Measurements from ENCODE around the gene PTPN4.
"Not testable (repeated sequence)": the region's sequence is repeated elsewhere in the genome, so short reads cannot be mapped to it uniquely, and the experiment has no call there.

PTPN4 gene

DNA sequence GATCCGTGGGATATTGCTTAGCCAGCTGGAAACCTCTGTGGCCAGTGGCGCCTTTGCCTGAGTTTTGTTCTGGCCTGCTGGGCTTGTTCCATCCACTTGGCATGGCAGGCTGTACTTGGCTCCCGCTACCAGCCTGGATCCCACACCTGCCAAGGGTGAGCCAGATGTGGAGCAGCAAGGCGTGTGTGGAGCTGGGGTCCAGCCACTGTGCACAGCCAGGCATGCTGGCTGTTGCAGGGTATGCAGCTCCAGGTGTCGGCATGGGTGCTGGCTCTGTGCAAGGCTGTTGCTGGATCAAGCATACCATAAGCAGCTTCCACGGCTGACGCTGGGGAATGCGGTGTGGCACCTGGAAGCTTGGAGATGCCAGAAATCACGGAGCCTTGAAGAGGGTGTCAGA lies 34.5 kb downstream of the PTPN4 start:
- H3K4me3 ChIP-seq (ENCODE audit: low read length) = no peak overlapping the region
- TF ChIP-seq ZNF274 (IDR thresholded peaks at IDR 0.05; ENCODE audit: low read depth, low read length) = no peak

DNA sequence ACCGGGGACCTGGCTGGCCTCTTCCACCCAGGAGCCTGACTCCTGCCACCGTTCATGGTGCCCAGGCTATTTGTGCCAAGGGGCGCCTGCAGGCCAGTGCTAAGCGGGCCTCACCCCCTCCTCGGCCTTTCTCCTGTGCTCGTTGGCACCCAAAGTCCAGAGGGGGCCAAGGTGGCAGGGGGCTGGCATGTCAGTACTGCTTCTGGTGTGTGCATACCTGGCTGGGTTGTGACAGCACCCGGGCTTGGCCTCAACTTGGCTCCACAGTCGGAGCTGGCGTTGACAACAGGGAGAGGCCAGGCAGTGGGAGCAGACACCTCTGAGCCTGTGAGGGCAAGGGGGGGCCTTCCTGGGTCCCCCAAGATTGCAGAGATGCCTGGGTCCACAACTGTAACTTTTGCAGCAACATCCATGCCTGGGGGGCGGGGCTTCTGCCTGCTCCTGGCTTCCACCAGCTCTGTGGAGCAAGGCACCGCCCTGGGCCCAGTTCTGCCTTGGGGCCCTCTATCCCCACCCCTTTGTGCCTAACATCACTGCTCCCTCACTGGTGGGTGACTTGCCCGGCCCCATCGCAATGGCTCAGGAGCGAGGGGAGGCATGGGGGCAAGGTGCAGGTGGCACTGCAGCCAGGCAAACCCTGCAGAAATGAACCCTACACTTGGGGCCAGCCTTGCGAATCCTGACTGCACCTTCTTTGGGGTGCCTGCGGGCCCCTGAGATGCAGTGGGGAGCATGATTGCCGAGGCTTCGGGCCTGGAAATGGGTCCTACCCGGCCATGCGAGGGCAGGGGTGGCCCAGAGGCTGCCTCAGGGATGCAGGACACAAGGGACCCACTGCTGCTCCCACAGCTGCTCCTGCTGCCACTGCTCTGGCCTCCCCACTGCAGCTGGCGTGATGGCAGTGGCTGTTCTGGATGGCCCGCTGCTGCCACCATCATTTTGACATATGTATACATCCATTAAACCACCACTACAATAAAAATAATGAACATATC lies 35.9 kb downstream of the PTPN4 start:
- TF ChIP-seq ZNF274 (IDR thresholded peaks at IDR 0.05; ENCODE audit: low read depth, low read length) = no peak
- H3K4me3 ChIP-seq (ENCODE audit: low read length) = no peak overlapping the region

DNA sequence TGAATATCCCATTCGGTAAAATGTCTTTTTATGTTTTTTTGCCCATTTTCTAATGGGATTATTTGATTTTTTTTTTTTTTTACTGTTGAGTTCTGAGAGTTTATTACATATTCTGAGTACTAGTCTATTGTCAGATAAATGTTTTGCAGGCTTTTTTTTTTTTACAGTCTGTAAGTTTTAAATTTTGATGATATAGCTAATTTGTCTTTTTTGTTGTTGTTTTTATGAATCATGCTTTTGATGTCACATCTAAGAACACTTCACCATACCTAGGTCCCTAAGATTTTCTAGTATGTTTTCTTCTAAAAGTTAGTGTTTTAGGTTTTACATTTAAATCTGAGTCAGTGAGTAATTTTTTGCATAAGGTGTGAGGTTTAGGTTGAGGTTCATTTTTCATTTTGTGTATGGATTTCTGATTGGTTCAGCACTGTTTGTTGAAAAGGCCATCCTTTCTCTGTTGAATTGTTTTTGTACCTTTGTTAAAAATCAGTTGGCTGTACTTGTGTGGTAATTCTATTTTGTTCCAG lies 40.7 kb downstream of the PTPN4 start:
- no peak for TF ChIP-seq ZNF274 (IDR thresholded peaks at IDR 0.05; ENCODE audit: low read depth, low read length)
- H3K4me3 ChIP-seq (ENCODE audit: low read length) = no peak overlapping the region

DNA sequence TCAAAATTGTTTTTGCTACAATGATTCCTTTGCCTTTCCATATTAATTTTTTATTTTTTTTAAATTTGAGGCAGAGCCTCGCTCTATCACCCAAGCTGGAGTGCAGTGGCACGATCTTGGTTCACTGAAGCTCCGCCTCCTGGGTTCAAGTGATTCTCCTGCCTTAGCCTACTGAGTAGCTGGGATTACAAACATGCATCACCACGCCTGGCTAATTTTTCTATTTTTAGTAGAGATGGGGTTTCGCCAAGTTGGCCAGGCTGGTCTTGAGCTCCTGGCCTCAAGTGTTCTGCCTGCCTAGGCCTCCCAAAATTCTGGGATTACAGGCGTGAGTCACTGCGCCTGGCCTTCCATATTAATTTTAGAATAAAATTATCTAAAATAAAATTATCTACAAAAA lies 41.3 kb downstream of the PTPN4 start:
- H3K4me3 ChIP-seq (ENCODE audit: low read length) = no peak overlapping the region
- TF ChIP-seq ZNF274 (IDR thresholded peaks at IDR 0.05; ENCODE audit: low read depth, low read length) = no peak

DNA sequence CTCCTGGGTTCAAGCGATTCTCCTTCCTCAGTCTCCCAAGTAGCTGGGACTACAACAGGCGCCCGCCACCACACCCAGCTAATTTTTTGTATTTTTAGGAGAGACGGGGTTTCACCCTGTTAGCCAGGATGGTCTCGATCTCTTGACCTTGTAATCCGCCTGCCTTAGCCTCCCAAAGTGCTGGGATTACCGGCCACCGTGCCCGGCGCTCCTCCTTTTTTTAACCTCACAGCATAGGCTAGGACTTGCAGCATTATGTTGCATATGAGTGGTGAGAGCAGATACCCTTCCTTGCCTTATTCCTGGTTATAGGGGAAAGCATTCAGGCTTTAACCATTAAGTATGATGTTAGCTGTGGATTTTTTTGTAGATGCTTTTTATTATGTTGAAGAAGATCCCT lies 42.3 kb downstream of the PTPN4 start:
- H3K4me3 ChIP-seq (ENCODE audit: low read length) = not testable (repeated sequence)

DNA sequence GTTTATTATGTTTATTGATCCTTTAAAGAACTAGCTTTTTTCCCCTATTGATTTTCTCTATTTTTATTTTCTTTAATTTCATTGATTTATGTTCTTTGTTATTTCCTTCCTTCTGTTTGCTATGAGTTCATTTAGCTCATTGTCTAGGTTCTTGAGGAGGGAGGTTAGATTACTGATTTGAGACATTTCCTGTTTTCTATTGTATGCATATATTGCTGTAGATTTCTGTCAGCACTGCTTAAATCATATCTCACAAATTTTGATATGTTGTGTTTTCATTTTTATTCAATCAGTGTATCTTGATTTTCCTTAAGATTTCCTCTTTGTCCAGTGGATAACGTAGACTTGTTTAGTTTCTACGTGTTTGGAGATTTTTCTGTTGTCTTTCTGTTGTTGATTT lies 43.4 kb downstream of the PTPN4 start:
- no peak overlapping the region for H3K4me3 ChIP-seq (ENCODE audit: low read length)
- no peak for TF ChIP-seq ZNF274 (IDR thresholded peaks at IDR 0.05; ENCODE audit: low read depth, low read length)

DNA sequence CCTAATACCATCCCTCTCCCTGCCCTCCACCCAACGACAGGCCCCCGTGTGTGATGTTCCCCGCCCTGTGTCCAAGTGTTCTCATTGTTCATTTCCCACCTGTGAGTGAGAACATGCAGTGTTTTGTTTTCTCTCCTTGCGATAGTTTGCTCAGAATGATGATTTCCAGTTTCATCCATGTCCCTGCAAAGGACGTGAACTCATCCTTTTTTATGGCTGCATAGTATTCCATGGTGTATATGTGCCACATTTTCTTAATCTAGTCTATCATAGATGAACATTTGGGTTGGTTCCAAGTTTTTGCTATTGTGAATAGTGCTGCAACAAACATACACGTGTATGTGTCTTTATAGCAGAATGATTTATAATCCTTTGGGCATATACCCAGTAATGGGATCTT lies 44.7 kb downstream of the PTPN4 start:
- not testable (repeated sequence) for H3K4me3 ChIP-seq (ENCODE audit: low read length)

DNA sequence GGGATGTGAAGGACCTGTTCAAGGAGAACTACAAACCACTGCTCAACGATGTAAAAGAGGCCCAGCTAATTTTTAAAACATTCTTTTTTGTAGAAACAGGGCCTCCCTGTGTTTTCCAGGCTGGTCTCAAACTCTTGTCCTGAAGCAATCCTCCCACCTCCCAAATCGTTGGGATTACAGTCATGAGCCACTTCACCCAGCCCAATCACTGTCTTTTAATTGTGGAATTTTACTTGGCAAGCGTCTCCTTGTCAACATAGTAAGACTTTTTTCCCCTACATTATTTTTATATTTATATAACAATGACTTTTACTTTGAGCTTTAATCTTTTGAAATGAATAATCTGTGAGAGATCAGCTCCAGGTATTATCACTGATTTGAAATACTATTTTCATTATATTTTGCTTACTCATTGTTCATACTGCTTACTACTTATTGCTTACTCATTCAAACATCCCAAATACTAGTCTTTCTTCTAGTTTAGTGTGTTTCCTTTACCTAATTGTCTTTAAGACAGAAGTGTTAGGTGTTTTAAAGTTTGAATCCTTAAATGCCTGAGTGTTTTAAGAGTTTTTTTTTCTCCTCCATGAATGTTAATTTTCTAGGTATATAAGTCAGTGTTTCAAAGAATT lies 48.9 kb downstream of the PTPN4 start:
- no peak overlapping the region for H3K4me3 ChIP-seq (ENCODE audit: low read length)
- TF ChIP-seq ZNF274 (IDR thresholded peaks at IDR 0.05; ENCODE audit: low read depth, low read length) = no peak

DNA sequence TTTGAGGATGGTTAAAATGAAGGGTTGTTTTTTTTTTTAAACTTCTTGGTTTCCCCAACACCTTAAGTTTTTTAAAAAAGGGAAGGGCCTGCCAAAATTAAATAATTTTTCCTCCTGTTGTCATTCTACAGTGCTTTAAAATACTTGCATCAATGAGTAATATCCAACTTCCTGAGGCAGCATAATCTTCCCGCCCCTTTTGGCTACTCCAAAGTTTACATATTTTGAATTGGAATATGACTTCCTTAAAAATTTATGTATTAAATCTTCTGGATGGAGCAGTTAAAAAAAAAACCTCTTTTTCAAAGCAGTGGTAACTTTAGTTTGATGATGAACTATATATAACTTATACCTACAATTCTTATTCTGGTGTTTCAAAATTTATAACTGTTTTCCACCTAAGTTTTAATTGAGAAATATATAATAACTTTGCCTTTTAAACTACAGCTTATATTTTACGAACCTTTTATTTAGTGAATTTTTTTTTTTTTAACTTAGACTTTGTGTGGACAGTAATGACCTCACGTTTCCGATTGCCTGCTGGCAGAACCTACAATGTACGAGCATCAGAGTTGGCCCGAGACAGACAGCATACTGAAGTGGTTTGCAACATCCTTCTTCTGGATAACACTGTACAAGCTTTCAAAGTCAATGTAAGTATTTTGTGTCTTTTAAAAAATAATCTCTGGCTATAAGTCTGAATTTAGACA lies 49.8 kb downstream of the PTPN4 start:
- no peak overlapping the region for H3K4me3 ChIP-seq (ENCODE audit: low read length)
- no peak for TF ChIP-seq ZNF274 (IDR thresholded peaks at IDR 0.05; ENCODE audit: low read depth, low read length)

DNA sequence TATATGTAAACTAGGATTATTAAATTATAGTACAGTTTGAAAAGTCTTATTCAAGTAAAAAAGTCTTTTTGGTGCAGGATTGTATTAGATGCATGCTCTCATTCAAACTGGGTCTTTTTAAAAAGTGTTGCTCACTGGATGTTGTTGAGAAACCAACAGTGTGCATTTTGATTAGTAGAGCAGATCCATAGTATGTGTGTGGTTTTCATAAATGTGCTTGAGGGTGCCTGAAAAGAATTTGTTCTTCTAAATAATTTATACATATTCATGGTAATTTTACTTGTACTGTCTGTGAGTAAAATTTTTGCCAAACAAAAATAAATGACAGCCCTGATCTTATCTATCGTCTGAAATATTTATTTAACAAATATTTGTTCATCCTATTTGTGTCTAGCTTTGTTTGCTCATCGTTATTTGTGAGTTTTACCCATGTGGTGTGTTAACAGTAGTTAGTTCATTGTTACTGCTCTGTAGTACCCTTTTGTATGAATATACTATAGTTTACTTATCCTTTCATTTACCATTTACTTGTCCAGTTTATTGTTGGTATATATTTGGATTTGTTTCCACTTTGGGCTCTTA lies 50.4 kb downstream of the PTPN4 start:
- TF ChIP-seq ZNF274 (IDR thresholded peaks at IDR 0.05; ENCODE audit: low read depth, low read length) = no peak
- no peak overlapping the region for H3K4me3 ChIP-seq (ENCODE audit: low read length)

DNA sequence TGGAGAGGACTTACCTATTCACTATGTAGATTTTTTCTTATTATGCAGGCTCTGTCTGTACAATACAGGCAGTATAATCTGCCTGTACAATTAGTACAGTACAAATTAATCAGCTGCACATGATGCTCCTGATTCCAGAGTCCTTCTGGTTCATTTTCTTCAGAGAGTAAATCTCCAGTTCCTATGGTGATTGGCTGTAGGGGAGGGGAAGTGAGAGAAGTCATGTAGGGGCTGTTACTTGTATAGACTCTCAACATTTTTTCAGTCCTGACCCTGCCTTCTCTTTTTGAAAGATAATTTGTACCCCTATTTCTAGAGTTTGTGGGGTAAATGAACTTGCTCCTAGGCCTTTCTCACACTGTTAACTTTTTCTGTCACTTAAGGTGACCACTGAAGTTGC lies 54.5 kb downstream of the PTPN4 start:
- H3K4me3 ChIP-seq (ENCODE audit: low read length) = no peak overlapping the region
- TF ChIP-seq ZNF274 (IDR thresholded peaks at IDR 0.05; ENCODE audit: low read depth, low read length) = no peak

DNA sequence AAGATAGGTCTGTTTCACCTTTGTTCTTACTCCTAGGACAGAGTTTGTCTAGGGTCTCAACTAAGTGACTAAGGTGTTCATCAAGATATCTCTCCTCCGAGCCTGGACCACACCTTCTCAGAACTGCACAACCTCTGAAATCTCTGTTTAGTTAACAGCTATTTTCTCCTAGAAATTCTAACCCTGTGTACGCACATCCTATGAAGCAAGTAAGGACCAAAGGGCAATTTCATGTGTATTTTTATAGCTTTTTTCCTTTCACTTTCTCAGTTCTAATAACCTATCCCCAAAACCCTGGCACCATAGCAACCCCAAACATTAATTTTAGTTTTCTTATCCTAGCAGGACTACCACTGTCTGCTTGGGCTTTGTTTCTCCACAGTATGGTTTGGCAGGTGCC lies 59.1 kb downstream of the PTPN4 start:
- TF ChIP-seq ZNF274 (IDR thresholded peaks at IDR 0.05; ENCODE audit: low read depth, low read length) = no peak
- no peak overlapping the region for H3K4me3 ChIP-seq (ENCODE audit: low read length)

DNA sequence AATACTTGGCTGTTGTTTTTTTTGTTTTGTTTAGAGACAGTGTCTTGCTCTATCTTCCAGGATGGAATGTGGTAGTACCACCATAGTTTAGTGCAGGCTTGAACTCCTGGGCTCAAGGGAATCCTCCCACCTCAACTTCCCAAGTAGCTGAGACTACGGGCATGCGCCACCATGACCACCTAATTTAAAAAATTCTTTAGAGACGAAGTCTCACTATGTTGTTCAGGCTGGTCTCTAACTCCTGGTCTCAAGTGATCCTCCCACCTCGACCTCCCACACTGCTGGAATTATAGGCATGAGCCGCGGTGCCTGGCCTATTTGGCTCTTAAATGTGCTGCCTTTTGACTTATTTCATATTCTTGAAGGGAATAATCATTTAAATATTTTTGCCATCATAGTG lies 60.1 kb downstream of the PTPN4 start:
- H3K4me3 ChIP-seq (ENCODE audit: low read length) = no peak overlapping the region
- no peak for TF ChIP-seq ZNF274 (IDR thresholded peaks at IDR 0.05; ENCODE audit: low read depth, low read length)

DNA sequence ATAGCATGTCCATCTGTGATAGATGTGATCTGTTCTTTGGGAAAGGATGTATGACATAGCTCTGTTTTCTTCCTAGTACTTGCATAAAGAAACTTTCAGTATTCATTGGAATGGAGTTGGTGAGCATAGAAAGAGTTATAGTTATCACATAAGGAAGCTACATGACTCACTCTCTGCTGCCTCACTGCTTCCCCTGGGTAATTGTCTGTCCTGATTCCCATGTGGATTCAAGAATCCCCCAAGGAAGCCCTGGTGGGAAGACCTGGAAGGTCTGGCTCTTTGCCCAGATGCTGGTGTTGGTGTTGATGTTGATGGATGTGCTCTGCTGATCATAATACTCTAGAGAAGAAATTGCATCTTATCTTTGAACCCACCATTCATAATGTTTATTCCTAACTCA lies 60.6 kb downstream of the PTPN4 start:
- no peak overlapping the region for H3K4me3 ChIP-seq (ENCODE audit: low read length)
- no peak for TF ChIP-seq ZNF274 (IDR thresholded peaks at IDR 0.05; ENCODE audit: low read depth, low read length)
